GM10248 (cell line): ENCODE results near the gene EML3.

Experiments used
- CTCF ChIA-PET: fragments of 300-600 bp; sonication (Branson Sonifier 250); formaldehyde crosslinking; extraction: SDS; loops from one replicate; lab custom pipeline; 2021; ENCODE audit warnings: antibody characterized with exemption; lab: Yijun Ruan, JAX
- POLR2A ChIA-PET: fragments of 350-650 bp; sonication (Branson Sonifier 250); formaldehyde crosslinking; extraction: SDS; loops from one replicate; lab custom pipeline; 2020; ENCODE audit warnings: antibody characterized with exemption; lab: Yijun Ruan, JAX
- DNase-seq: peaks from one replicate; pipeline ENCODE4 v3.0.0; 2012; ENCODE audit errors: extremely low spot score
- TF ChIP-seq, protein P1 (sequence below): IDR thresholded peaks from 2 replicates; pipeline ENCODE4 v1.5.1; 2012; ENCODE audit warnings: mild to moderate bottlenecking, low read depth; ENCODE audit errors: extremely low read depth, missing control alignments, control extremely low read depth

Gene EML3

DNA sequence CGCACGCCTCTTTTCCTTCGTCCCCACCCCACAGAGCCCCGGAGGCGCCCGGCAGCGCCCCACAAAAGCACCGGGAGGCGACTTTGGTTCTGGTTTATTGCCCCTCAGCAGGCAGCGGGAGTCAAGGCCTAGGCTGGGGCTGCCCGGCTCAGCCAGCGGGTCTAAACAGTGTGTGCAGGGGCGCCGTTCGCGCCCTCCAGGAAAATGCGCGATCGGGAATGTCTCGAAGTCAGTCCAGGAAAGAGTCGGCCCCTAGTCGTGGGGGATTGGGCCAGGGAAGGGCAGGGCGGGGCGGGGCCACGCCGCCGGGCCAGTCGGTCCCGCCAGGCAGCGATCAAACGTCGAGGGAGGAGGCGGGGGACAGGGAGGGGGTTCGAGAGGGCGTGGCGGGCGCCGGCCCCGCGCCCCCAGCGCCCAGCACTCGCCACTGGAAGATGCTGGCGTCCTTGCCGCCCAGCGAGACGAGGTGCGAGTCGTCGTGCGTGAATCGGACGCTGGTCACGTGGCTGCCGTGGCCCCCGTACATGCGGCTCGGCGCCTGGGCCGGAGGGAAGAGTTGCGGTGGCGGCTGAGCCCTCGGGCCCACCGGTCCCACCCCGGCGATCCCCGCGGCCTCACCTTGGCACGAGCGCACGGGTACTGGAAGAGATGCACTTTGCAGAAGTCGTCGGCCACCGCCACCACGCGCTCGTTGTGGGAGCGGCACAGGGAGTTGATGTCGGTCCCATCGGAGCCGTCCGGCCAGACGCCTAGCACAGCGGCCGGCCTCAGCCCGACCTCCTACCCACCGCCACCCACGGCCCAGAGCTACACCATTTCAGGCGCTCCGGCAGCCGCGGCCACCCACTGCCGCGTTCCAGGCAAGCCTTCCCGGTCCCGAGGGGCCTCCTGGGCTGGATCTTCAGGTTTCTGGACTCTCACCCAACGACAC is 10.2 kb downstream of the EML3 start:
- ChIA-PET POLR2A (interaction anchor here (0.5 to 3.1 kb wide), 13 partner anchors 9 to 239 kb away, joined by 3 to 64 read pairs (median 4); partner anchors contain the start of genes C11orf98, CSKMT, EEF1G and INTS5), CTCF (interaction anchor here (0.7 to 2.1 kb wide), 6 partner anchors 9 to 178 kb away, joined by 3 to 26 read pairs (median 4); partner anchors contain the start of genes B3GAT3 and TUT1)
- peak; percentile 39 for DNase-seq
- TF ChIP-seq, protein P1, sequence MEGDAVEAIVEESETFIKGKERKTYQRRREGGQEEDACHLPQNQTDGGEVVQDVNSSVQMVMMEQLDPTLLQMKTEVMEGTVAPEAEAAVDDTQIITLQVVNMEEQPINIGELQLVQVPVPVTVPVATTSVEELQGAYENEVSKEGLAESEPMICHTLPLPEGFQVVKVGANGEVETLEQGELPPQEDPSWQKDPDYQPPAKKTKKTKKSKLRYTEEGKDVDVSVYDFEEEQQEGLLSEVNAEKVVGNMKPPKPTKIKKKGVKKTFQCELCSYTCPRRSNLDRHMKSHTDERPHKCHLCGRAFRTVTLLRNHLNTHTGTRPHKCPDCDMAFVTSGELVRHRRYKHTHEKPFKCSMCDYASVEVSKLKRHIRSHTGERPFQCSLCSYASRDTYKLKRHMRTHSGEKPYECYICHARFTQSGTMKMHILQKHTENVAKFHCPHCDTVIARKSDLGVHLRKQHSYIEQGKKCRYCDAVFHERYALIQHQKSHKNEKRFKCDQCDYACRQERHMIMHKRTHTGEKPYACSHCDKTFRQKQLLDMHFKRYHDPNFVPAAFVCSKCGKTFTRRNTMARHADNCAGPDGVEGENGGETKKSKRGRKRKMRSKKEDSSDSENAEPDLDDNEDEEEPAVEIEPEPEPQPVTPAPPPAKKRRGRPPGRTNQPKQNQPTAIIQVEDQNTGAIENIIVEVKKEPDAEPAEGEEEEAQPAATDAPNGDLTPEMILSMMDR: no peak

DNA sequence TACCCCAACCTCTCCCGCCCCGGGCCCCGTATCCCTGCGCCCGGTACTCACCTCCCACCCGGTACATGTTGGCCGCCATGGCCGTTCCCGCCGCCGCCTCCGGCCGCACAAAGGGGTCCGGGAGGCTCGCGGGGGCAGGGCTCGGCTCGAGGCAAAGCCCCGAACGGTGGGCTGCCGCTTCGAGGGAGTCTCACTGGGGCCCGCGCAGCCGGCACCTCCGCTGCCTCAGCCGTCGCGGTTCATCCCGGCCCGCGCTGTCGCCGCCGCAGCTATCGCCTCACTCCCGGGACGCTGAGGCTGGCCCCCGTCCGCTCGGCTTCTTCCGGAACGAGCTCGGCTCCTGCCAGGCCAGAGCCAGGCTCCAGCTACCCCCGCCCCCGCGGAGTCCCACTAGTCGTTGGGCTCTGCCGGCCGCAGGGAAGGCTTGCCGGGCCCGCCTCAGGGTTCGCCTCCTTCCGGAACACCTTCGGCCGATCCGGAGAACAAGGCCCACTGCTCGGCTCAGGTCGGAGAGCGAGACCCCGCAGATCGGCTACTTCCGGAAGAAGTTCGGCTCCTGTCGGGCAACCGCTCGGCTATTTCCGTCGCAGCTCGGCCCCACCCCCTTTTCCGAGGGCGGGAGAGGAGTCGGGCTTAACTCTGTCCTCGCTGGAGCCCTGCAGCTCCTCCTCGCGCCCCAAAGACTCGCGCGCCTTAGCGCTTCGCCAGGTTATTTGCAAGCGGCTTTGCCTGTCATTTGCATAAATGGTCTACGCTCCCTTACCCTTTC is 11.0 kb downstream of the EML3 start, which contains the start of gene MTA2:
TSS of gene MTA2 (minus strand) at position 494 of the 769 bp plus-strand sequence. CDS start at position 79, 415 bp downstream.
- CTCF ChIA-PET: interaction anchor here (0.7 to 2.1 kb wide), 7 partner anchors 9 to 177 kb away, joined by 3 to 26 read pairs (median 4); partner anchors contain the start of genes B3GAT3 and TUT1

DNA sequence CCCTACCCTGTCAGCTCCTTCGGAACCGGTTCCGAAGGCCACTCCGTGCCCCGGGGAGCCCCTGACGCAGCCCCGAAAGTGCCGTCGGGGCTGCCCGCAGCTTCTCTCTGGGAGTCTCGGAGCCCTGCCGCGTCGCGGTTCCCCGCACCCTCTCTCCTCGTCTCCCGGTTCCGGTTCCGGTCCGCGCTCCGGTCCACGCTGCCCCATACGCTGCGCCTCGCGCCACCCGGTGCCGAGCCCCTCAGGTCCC is 11.5 kb downstream of the EML3 start:
- TF ChIP-seq, protein P1: no peak
- CTCF ChIA-PET: interaction anchor here (0.8 to 2.1 kb wide), 5 partner anchors 9 to 176 kb away, joined by 4 to 26 read pairs (median 5); partner anchors contain the start of gene TUT1
- DNase-seq: peak; percentile 24
- POLR2A ChIA-PET: interaction anchor here (1.0 to 3.1 kb wide), 7 partner anchors 9 to 240 kb away, joined by 3 to 64 read pairs (median 6); partner anchors contain the start of genes C11orf98, CSKMT, INTS5 and TUT1

More for the DNA sequence above, 11.0 kb downstream of the EML3 start, which contains the start of gene MTA2:
- TF ChIP-seq, protein P1: peak; percentile 16
- DNase-seq: peak; percentile 98
- POLR2A ChIA-PET: interaction anchor here (0.5 to 3.1 kb wide), 15 partner anchors 9 to 240 kb away, joined by 3 to 64 read pairs (median 4); partner anchors contain the start of genes C11orf98, CSKMT, EEF1G and INTS5

DNA sequence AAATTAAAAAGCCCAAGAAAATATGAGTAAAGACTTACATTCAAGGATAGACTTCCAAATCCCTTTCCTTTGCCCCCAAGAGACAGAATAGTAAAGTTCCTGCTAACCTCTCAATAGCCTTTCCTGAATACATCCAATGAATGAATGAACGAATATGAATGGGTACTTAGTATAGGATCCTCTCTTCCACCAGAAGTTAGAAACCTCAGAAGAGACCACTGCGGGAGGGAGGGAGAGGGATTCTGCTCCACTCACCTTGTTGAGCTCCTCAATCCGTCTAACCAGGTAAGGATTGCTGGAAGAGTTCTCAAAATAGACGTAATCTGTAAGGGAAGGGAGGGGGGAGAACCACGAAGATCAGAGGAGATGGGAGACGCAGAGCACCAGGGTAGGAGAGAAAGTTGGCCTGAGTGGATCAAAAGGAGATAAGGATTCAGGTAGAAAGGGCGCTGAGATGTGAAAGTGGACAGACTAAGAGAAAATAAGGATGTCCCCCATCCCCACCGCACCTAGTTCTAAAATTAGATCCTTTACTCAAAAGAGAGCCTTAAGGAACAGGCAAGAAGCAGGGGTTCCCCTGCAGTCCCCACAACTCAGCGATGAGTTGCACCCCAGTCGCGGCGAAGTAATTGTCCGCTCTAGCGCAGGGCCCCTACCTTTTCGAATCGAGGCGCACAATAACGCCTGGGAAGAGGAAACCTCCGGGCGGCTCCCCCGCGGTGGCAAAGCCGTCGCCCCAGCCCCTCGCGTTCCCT is 12.0 kb downstream of the EML3 start:
- TF ChIP-seq, protein P1: no peak
- CTCF ChIA-PET: interaction anchor here (1.3 to 2.5 kb wide), 3 partner anchors 8 to 19 kb away, joined by 4 to 26 read pairs (median 12); partner anchors contain the start of genes EML3 and TUT1
- no peak for DNase-seq
- POLR2A ChIA-PET: interaction anchor here (1.2 to 3.1 kb wide), 3 partner anchors 9 to 64 kb away, joined by 4 to 64 read pairs (median 21); partner anchors contain the start of genes C11orf98, CSKMT and TUT1

DNA sequence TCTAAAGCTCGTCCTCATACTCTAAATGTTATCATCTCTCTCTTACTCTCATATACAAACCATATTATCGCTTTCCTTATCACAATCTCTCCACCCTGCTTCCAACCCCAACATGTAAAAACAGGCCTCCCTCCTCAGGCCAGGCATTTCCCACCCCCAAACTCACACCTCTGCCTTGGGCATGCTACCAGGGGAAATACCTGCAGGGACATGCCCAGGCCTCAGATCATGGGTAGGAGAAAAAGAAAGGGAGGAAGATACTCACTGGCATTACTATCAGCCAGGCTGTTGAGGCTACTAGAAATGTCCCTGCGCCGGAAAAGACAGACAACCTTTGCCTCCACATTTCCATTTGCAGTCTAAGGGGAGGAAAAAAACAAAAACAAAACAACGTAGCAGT is 12.7 kb downstream of the EML3 start:
- POLR2A ChIA-PET: interaction anchor here (1.0 to 3.1 kb wide), 3 partner anchors 8 to 65 kb away, joined by 3 to 64 read pairs (median 6); partner anchors contain the start of genes C11orf98, CSKMT and TUT1
- no peak for DNase-seq
- TF ChIP-seq, protein P1: no peak
- CTCF ChIA-PET: interaction anchor here (2.1 to 2.5 kb wide), 2 partner anchors 8 to 12 kb away, joined by 12 to 26 read pairs; partner anchors contain the start of genes EML3 and TUT1
